PC-9 (cell line): ENCODE results near the gene FALEC.

Experiments used
- EZH2 ChIP-seq: fragments of 200-600 bp; sonication (generic); IDR thresholded peaks from 2 replicates; pipeline ENCODE4 v1.8.0; 2017; ENCODE audit warnings: antibody characterized with exemption, low read depth
- TF ChIP-seq, protein P1 (sequence below): fragments of 200-600 bp; sonication (generic); conservative IDR thresholded peaks from 2 replicates; pipeline ENCODE4 v1.6.1; 2017; ENCODE audit warnings: mixed run types, antibody characterized with exemption, mild to moderate bottlenecking, moderate library complexity

DNA sequence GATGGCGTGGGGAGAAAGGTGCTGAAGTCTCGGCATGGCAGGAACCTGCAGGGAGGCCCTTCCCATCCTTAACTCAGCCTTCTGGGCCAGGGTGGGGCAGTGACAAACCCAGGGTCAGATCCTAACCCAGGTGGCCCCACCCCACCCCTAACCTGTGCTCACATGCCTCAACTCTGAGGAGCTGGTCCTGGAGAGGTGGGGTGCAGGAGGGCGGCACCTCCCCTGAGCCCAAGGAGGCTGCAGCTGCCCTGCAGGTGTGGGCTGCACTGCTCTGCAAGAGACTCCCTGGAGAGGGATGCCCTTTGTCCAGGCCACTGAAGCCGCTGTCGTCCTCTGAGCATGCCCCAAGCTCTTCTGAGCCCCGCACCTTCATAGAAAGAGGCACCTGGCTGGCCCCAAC, 18.4 kb downstream of the FALEC start:
- TF ChIP-seq, protein P1, sequence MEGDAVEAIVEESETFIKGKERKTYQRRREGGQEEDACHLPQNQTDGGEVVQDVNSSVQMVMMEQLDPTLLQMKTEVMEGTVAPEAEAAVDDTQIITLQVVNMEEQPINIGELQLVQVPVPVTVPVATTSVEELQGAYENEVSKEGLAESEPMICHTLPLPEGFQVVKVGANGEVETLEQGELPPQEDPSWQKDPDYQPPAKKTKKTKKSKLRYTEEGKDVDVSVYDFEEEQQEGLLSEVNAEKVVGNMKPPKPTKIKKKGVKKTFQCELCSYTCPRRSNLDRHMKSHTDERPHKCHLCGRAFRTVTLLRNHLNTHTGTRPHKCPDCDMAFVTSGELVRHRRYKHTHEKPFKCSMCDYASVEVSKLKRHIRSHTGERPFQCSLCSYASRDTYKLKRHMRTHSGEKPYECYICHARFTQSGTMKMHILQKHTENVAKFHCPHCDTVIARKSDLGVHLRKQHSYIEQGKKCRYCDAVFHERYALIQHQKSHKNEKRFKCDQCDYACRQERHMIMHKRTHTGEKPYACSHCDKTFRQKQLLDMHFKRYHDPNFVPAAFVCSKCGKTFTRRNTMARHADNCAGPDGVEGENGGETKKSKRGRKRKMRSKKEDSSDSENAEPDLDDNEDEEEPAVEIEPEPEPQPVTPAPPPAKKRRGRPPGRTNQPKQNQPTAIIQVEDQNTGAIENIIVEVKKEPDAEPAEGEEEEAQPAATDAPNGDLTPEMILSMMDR = no peak
- TF ChIP-seq EZH2 = no peak
